Calu3 (cell line): Measurements from ENCODE around the gene LIMCH1. TPM values are rescaled to one million over a fixed set of nuclear protein-coding genes. Genes with fewer than 3 reads are reported as not detected.
"Not testable (repeated sequence)": the region's sequence is repeated elsewhere in the genome, so short reads cannot be mapped to it uniquely, and the experiment has no call there.

ENCODE experiments used
- BruUV-seq: library from RNA; stranded (reverse); fragments of 400-500 nt; replicated peaks from 2 replicates; lab custom pipeline; 2021; lab: Mats Ljungman, UMichigan
- CTCF ChIA-PET: fragments of 300-600 bp; sonication (Branson Sonifier 250); formaldehyde crosslinking; loops from one replicate; lab custom pipeline; 2022; ENCODE audit warnings: antibody characterized with exemption; lab: Charles Lee
- DNase-seq: peaks from one replicate; pipeline ENCODE4 v3.0.0; 2022
- H3K27ac Mint-ChIP-seq: one replicate; pipeline ENCODE4 v1.8.0; 2022; ENCODE audit warnings: mixed read lengths; ENCODE audit not compliant: unreplicated experiment
- H3K27me3 Mint-ChIP-seq: one replicate; pipeline ENCODE4 v1.8.0; 2022; ENCODE audit warnings: mixed read lengths; ENCODE audit not compliant: unreplicated experiment
- H3K36me3 Mint-ChIP-seq: one replicate; pipeline ENCODE4 v1.8.0; 2022; ENCODE audit warnings: mild to moderate bottlenecking, moderate library complexity, mixed read lengths; ENCODE audit not compliant: insufficient read depth, unreplicated experiment
- H3K4me1 Mint-ChIP-seq: one replicate; pipeline ENCODE4 v1.8.0; 2022; ENCODE audit warnings: mild to moderate bottlenecking, low read depth, mixed read lengths; ENCODE audit not compliant: unreplicated experiment
- H3K4me3 Mint-ChIP-seq: one replicate; pipeline ENCODE4 v1.8.0; 2022; ENCODE audit warnings: mild to moderate bottlenecking, low read depth, moderate library complexity, mixed read lengths; ENCODE audit not compliant: unreplicated experiment
- H3K9me3 Mint-ChIP-seq: one replicate; pipeline ENCODE4 v1.8.0; 2022; ENCODE audit warnings: low read depth, mixed read lengths; ENCODE audit not compliant: unreplicated experiment
- CTCF ChIP-seq: fragments of 200-600 bp; IDR thresholded peaks from one replicate; pipeline ENCODE4 v1.8.0; 2022; ENCODE audit warnings: antibody characterized with exemption; ENCODE audit not compliant: unreplicated experiment
- intact Hi-C: fragments of 100-400 bp; cut with micrococcal nuclease; formaldehyde crosslinking; loops from one replicate; pipeline ENCODE4 v1.10.0; 2022; ENCODE audit not compliant: unreplicated experiment
- total RNA-seq: library from RNA; stranded (reverse); gene quantifications from 2 replicates; pipeline ENCODE4 v1.2.3, GENCODE V29; 2022

The LIMCH1 gene
- total RNA-seq, 1 experiment from 2014 or later = 78.7 TPM

- intact Hi-C loops = no loop called here
- no peak overlapping the region for H3K4me3 Mint-ChIP-seq
- H3K9me3 Mint-ChIP-seq = no peaks in the 10 kb centered on the region
- TF ChIP-seq CTCF = no peak
- DNase-seq = no peak
- no peaks in the 10 kb centered on the region for H3K36me3 Mint-ChIP-seq
- H3K27ac Mint-ChIP-seq = no peak overlapping the region
- CTCF ChIA-PET = no interaction called here
- peaks cover 49% of the 10 kb centered on the region for H3K27me3 Mint-ChIP-seq
- no TSS peak for BruUV-seq
- H3K4me1 Mint-ChIP-seq = no peaks in the 10 kb centered on the region
Observed at GRCh38 chr4:41731569-41732126, 193.7 kb downstream of the LIMCH1 start.

GRCh38 chr4:41734371-41734770 lies 196.4 kb downstream of the LIMCH1 start:
- no peaks in the 10 kb centered on the region for H3K4me1 Mint-ChIP-seq
- CTCF ChIA-PET = no interaction called here
- intact Hi-C loops = no loop called here
- no peak overlapping the region for H3K4me3 Mint-ChIP-seq
- no peak overlapping the region for H3K27ac Mint-ChIP-seq
- DNase-seq = no peak
- TF ChIP-seq CTCF = no peak
- peaks cover 27% of the 10 kb centered on the region for H3K27me3 Mint-ChIP-seq
- BruUV-seq = no TSS peak
- no peaks in the 10 kb centered on the region for H3K9me3 Mint-ChIP-seq
- H3K36me3 Mint-ChIP-seq = no peaks in the 10 kb centered on the region

GRCh38 chr4:41737491-41737890 lies 199.5 kb downstream of the LIMCH1 start:
- intact Hi-C loops, H3K4me1 Mint-ChIP-seq, H3K36me3 Mint-ChIP-seq, BruUV-seq, H3K9me3 Mint-ChIP-seq, H3K4me3 Mint-ChIP-seq, CTCF ChIA-PET, DNase-seq, H3K27me3 Mint-ChIP-seq, H3K27ac Mint-ChIP-seq: not testable (repeated sequence)

GRCh38 chr4:41741354-41741753 lies 203.4 kb downstream of the LIMCH1 start:
- no peak for DNase-seq
- Mint-ChIP-seq H3K27me3 (peaks cover 9% of the 10 kb centered on the region), H3K36me3 (no peaks in the 10 kb centered on the region), H3K27ac (no peak overlapping the region), H3K4me3 (no peak overlapping the region), H3K4me1 (no peaks in the 10 kb centered on the region), H3K9me3 (no peaks in the 10 kb centered on the region)
- no peak for TF ChIP-seq CTCF
- CTCF ChIA-PET = no interaction called here
- intact Hi-C loops = no loop called here
- no TSS peak for BruUV-seq

DNA sequence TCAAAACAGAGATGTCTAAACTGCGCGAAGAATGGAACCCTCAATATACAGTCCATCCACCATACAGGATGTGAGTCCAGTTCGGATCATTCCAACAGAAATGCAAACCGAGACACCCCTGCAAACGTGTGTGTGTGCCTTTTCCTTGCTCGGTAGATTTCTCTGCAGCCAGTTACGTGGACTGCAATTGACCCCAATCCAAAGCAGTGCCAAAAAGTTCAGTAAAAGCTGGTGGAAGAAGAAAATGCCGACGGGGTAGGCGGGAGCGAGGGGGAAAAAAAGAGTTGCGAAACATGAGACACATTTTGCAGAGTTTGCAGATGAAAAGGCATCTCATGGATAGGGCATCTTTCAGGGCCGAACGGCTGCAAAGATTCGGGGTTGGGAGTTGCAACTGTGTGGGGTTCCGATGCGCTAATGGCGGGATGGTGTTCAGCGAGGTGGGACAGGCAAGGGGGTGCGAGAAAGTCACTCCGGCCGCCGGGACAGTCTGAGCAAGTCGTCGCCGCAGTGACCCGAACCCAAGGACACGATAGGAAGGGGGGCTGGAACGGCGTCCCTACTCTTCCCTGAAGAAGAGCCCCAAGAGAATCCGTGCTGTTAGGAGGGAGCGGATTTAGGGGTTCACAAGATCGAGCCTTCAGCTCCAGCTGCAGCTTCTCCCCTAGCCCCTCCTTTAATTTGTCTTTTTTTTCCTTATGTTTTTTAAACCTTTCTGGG lies 206.8 kb downstream of the LIMCH1 start:
- Mint-ChIP-seq H3K9me3 (no peaks in the 10 kb centered on the region), H3K4me3 (no peak overlapping the region), H3K36me3 (no peaks in the 10 kb centered on the region), H3K27me3 (peaks cover 37% of the 10 kb centered on the region), H3K27ac (no peak overlapping the region), H3K4me1 (no peaks in the 10 kb centered on the region)
- no TSS peak for BruUV-seq
- DNase-seq = no peak
- intact Hi-C loops = no loop called here
- CTCF ChIA-PET = no interaction called here
- TF ChIP-seq CTCF = no peak
